DMS153 (cell line): ENCODE data around the gene ABHD3.
"Not testable (repeated sequence)": the region's sequence is repeated elsewhere in the genome, so short reads cannot be mapped to it uniquely, and the experiment has no call there.

ENCODE experiments used
- DNase-seq: peaks from one replicate; lab custom pipeline; 2025; lab: John Stamatoyannopoulos, UW

Gene ABHD3, protein sequence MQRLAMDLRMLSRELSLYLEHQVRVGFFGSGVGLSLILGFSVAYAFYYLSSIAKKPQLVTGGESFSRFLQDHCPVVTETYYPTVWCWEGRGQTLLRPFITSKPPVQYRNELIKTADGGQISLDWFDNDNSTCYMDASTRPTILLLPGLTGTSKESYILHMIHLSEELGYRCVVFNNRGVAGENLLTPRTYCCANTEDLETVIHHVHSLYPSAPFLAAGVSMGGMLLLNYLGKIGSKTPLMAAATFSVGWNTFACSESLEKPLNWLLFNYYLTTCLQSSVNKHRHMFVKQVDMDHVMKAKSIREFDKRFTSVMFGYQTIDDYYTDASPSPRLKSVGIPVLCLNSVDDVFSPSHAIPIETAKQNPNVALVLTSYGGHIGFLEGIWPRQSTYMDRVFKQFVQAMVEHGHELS

DNA sequence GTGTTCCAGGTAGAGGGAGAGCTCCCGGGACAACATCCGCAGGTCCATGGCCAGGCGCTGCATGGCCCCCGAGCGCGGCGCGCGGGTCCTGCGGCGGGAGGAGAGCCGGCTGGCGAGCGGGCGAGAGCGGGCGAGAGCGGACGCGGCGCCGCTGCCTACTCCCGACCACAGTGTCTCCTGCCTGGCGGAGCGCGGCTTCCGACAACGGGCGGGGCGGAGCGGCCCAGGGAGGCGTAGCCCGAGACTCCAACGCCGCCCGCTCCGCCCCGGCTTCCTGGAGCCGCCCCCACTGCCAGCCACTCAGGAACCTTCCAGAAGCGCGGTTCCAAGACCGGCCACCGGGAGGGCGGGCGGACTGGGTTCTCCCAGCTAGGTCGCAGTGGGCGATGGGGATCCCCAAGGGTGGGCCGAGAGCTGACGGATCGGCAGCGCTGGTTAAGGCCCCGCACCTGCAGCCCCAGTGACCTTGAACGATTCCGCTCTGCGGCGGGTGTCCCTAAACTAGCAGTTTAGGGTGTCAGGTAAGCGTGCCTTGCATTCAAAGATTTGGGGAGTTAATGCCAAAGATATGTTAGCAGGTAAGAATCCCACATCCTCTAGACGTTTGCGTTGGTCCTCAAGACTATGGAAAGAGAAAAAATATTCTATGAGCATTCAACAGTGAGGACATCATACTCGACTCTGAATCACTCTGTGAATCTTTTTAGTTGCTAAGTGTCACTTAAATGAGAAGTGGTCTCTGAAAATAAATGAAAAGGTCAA is at the start of gene ABHD3:
Gene ABHD3 (minus strand): TSS at position 172 of the 762 bp plus-strand sequence. CDS start 109 bp downstream, at position 63.
- DNase-seq: peak; percentile 89

DNA sequence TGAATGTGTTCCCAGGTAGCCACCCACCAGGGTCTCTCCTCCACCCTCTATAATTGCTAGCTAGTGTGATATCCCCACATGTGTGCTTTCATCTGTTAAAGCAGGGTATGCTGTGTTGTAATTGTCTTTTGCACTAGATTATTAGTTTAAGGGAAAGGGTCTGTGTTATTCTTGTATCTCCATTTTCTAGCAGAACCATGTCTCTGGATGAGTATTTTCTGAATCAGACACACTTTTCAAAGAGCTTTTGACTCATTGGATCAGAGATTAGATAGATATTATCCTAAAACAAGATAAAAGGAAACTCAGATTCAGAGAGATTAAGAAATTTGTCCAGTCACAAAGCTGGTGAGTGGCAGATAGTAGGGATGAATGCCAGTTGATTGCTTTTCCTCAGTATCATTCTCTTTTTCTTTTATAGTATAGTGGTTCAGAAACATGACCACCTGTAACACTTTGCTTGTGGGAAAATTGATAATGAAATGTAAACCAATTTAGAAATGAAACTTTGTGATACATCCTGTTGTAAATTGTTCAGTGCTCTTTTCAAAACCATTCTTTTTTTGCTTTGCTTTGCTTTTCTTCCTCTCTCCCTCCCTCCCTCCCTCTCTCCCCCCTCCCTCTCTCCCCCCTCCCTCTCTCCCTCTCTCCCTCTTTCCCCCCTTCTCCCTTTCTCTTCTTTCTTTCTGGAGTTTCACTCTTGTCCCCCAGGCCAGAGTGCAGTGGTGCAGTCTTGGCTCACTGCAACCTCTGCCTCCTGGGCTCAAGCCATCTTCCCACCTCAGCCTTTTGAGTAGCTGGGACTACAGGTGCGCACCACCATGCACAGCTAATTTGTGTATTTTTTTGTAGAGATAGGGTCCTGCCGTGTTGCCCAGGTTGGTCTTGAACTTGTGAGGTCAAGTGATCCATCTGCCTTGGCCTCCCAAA is 43.5 kb upstream of the ABHD3 start:
- no peak for DNase-seq

DNA sequence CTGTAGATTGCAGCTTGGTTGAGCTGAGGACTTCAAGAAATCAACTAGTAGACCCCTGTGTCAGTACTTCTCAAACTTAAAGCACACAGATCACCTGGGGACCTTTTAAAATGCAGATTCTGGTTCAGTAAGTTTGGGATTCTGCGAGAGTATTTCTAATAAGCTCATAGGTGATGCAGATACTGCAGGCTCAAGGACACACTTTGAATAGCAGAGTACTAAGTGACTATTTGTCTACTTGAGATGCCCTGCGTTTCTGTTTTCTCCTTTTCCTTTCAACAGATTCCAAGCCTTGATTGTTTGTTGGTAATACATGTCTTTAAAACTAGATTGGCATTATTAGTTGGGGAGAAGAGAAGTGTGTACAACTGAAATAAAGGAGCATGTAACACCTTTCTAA is 42.7 kb upstream of the ABHD3 start:
- no peak for DNase-seq

DNA sequence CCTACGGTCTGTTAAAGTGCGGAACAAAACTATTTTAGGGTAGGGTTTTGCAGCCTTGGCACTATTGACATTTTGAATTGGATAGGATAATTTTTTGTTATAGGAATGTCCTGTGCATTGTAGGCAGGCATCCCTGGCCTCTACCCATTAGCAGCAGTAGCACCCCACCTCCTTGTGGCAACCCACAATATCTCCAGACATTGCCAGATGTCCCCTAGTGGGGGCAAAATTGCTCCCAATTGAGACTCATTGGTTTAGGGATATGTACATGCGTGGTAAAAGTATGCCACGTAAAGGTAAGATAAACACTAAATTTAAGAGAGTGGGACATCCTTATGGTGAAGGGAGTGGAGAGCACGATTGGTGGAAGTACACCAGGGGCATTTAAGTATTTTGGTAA is 40.7 kb upstream of the ABHD3 start:
- no peak for DNase-seq

DNA sequence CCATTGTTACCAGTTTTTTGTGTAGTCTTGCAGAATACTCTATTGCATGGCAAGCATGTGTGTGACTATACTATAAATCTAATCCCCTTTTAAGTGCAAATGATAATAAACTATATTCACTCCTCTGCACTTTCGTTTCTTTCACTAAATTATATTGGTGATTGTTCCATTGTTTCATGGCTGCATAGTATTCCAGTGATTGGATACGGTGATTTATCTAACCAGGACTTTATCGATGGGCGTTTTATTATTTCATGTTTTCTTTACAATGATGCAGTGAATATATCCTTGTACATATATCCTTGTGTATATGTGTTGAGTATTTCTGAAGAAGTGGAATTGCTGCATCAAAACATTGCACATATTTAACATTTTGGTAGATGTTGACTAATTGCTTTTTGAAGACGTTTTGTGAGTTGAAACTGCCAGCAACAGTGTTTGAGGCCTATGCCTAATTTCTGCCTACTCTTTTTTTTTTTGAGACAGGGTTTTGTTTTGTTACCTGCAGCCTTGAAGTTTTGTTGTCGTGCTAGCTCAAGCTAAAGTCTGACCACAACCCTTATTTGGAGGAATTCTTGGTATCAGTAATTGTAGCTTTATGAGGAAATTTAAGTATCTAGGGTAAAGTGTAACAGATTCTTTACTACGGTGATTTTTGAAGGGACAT is 38.7 kb upstream of the ABHD3 start:
- DNase-seq: no peak

DNA sequence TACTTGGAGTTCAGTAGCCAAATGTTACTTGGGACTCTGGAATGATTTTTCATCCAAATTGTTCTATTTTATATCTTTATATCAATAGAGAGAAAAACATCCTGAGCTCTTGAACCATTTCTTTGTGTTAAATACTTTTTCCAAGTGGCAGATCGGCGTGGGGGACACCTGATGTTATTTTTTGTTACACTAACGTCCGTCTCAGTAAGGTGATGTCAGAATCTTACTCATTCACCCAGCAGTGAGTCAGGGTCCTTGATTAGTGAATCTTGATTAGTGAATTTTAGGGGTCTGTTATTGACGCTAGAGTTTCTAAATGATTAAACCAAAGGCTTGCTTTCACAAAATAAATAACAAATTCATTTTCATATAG is 37.7 kb upstream of the ABHD3 start:
- no peak for DNase-seq

DNA sequence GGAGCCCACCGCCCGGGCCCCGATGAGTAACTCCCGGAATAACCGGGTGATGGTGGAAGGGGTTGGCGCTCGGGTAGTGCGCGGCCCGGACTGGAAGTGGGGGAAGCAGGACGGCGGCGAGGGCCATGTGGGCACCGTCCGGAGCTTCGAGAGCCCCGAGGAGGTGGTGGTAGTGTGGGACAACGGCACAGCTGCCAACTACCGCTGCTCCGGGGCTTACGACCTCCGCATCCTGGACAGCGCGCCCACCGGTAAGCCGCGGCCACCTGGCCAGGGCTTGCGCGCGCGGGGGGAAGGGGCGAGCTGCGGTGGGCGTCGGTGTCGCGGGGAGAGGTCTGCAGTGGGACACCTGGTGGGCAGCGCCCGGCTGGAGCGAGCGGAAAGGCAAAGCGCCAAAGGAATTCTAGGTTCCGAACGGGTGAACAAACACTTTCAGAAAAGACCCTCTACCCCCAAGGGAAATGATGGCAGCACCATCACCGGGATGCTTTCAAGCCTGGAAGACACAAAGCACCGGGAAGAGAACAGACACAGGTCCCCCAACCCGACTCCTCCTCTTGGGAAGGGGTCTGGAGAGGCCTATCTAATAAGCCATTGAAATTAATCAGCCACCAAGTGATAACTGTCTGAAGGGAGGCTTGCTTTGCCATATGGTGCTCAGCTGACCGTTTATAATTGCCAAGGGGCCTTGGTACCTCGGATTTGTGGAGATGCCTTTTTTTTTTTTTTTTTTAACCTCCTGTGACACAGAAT is 37.2 kb upstream of the ABHD3 start:
- DNase-seq: no peak

DNA sequence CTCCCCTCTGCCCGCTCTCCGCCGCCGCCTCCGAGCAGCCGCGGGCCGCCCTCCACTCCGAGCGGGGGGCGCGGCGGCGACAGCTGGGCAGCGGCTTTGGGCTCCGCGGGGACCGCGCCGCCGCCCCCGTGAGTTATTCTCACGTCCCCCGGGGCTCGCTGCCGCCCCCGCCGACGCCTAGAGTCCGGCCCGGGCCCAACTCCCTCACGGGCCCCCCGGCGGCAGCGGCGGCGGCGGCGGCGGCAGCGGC is 36.7 kb upstream of the ABHD3 start:
- DNase-seq: no peak

DNA sequence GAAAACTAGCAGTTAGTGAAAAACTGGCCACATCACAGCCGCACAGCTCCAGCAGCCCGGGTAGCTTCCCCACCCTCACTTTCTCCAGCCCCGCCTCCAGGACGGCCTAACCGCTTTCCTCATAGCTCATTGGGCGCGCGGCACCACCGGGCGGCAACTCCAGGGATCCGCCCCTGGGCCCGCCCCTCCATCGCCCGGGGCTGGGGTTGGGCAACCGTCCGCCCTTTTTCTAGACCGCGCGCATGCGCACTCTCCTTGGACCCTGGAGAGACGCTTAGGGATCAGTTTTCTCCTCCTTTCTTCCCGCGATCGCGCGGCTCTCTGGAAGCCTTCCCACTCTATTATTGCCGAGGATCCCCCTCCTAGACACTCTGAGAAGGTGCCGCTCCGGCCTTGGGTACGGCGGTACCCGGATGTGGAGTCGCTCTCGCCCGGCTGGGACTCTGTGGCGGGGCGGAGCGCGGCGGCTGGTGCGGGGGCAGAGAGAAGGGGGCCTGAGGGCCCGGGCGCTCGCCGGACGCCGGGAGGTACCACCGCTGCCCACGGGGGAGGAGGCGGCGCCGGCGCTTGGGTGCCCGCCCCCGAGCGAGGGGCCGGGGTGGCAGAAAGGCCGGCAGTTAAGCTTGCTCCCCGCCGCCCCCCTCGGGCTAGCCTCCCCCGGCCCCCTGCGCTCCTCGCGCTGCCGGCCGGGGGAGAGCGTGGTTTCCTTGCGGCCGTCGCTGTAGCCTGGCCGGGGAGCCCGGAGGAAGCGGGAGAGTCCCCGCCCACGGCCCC is 36.2 kb upstream of the ABHD3 start, which contains the start of gene MIB1:
Gene MIB1 (plus strand): TSS at position 255 of the 774 bp plus-strand sequence. CDS start 792 bp downstream, outside the sequence.
- peak; percentile 96 for DNase-seq

DNA sequence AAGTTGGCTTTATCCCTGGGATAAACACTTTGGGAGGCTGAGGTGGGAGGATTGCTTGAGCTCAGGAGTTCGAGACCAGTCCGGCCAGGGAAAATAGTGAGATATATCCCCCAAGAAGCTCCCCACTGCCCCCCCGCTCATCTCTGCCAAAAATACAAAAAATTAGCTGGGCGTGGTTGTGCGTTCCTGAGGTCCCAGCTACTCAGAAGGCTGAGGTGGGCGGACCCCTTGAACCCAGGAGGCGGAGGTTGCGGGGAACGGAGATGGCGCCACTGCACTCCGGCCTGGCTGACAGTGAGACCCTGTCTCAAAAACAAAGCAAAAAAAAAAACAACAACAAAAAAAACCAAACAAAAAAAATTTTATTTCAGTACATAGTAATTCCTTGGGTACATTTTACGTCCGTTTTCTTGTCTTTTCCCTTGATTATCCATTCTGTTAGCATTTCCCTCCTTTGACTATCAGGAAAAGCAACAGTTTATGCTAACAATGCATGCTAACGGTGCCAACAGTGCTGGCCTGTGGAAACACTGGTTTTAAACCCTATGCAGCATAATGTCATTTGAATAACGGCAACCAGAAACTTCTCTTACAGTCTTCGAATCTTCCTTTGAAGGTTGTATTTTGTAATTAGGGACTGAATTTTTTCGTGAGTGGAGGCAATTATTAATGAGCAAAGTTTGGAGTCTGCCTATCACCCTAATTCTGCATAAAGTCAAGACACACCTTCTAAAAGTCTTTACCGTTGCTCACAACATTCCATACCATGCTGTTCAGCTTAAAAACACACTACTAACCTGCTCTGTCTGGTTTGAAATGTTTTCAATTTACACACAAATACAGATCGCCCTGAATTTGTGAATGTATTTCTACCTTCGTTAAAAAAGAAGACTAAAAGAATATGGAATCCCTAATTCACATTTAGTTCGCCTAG is 35.3 kb upstream of the ABHD3 start:
- no peak for DNase-seq

DNA sequence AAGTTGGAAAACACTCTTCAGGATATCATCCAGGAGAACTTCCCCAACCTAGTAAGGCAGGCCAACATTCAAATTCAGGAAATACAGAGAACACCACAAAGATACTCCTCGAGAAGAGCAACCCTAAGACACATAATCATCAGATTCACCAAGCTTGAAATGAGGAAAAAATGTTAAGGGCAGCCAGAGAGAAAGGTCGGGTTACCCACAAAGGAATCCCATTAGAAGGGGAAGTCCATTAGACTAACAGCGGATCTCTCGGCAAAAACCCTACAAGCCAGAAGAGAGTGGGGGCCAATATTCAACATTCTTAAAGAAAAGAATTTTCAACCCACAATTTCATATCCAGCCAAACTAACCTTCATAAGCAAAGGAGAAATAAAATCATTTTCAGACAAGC is 32.4 kb upstream of the ABHD3 start:
- not testable (repeated sequence) for DNase-seq

DNA sequence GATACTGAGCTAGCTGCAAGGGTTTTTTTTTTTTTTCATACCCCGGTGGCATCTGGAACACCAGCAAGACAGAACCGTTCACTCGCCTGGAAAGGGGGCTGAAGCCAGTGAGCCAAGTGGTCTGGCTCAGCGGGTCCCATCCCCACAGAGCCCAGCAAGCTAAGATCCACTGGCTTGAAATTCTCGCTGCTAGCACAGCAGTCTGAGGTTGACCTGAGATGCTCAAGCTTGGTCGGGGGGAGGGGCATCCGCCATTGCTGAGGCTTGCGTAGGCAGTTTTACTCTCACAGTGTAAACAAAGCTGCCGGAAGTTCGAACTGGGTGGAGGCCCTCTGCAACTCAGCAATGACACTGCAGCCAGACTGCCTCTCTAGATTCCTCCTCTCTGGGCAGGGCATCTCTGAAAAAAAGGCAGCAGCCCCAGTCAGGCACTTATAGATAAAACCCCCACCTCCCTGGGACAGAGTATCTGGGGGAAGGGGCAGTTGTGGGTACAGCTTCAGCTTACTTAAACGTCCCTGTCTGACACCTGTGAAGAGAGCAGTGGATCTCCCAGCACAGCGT is 31.0 kb upstream of the ABHD3 start:
- DNase-seq: peak; percentile 45

DNA sequence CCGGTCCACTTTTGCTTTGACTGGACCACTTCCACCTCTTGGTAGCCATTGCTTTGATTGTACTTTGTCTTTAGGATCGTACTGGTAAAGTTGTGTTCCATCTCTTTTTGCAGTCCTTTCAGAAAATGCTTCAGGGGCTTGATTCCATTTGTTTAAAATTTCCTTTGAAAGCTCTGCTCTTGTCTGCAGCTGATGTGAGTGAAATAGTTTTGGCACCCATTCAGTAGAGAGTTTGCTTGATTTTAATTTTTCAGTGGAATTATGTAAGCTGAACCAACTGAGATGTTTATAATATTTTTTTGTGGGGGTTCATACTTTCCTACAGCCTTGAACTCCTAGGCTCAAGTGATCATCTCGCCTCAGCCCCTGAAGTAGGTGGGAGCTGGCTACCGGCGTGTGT is 28.4 kb upstream of the ABHD3 start:
- no peak for DNase-seq

DNA sequence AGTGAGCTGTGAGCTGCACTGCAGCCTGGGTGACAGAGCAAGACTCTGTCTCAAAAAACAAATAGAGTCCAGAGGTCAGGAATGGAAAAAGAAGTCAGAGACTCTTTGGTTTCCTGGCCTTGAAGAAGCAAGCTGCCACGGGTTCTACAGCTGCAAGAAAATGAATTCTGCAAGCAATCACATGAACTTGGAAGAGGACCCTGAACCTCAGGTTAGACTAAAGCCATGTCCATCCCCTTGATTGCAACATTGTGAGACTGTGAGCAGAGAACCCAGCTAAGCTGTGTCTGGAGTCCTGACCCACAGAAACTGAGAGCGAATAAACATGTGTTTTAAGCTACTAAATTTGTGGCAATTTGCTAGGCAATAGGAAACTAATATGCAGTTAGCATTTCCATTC is 23.1 kb upstream of the ABHD3 start:
- no peak for DNase-seq

DNA sequence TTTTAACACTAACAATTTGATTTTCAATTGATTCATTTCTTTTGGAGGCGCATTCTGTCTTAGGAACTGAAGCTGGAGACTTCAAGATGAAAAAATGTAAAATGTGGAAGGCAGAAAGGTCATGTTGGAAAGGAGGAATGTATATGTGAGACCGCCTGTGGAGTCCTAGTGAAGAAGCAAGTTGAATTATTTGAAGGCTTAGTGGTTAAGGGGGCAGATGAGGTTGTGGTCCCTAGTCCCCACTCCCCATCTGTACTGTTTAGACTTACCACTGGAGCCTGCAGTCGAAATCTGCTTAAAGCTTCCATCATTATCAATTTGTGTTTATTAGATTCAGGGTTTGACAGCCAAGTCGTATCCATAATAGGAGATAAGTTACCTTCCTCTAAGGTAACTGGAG is 20.6 kb upstream of the ABHD3 start:
- no peak for DNase-seq

DNA sequence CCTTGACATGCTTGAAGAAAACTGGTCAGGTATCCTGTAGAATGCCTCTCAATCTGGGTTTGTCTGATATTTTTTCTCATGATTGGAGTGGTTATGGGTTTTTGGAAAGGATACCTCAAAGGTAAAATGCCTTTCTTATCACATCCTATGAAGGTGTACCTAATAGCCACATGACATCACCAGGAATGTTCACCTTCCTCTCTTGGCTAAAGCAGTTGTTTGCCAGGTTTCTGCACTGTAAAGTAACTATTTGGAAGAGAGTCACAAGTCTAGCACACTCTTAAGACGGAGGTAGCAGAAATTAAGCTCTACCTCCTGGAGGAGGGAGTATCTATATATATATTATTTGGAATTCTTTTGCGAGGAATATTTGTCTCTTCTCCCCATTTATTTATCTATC is 18.1 kb upstream of the ABHD3 start:
- no peak for DNase-seq

DNA sequence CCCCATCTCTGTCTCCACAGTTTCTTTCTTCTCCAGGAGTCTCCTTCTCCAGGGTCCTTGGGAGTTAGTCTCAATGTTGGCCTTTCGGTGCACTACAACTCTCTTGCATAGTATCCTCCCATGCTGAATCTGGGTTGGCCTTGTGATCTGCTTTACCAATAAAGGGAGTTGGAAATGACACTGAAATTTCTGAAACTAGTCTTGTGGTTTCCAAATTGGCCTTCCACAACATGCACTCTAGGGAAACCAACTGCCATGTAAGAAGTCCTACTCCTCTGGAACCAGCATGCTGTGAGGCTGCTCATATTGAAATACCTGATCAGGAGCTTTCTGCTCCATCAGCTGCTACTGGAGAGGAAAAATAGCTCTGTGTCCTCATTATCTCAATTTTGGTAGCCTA is 9.9 kb upstream of the ABHD3 start:
- DNase-seq: no peak

DNA sequence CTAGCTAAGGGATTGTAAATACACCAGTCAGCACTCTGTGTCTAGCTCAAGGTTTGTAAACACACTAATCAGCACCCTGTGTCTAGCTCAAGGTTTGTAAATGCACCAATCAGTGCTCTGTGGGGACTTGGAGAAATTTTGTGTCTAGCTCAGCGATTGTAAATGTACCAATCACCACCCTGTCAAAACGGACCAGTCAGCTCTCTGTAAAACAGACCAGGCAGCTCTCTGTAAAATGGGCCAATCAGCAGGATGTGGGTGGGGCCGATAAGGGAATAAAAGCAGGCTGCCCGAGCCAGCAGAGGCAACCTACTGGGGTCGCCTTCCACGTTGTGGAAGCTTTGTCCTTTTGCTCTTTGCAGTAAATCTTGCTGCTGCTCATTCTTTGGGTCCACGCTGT is 2.6 kb upstream of the ABHD3 start:
- DNase-seq: not testable (repeated sequence)

DNA sequence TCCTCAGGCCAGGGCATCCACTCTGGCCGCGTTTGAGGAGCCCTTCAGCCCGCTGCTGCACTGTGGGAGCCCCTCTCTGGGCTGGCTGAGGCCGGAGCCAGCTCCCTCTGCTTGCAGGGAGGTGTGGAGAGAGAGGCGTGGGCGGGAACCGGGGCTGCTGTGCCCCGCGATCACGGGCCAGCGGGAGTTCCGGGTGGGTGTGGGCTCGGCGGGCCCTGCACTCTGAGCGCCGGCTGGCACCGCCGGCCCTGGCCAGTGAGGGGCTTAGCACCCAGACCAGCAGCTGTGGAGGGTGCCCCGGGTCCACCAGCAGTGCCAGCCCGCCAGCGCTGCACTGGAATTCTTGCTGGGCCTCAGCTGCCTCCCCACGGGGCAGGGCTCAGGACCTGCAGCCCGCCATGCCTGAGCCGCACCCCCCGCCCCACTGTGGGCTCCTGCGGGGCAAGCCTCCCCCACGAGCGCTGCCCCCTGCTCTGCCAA is 1.9 kb upstream of the ABHD3 start:
- no peak for DNase-seq
